OCI-LY3 (cell line): ENCODE measurements around the gene ATN1.

Source experiments
- CTCF ChIP-seq: fragments of 200-600, 300-600 bp; sonication (generic); IDR thresholded peaks from 2 replicates; pipeline ENCODE4 v1.5.1; 2014; ENCODE audit warnings: antibody characterized with exemption, low read length, low read depth
- EZH2phosphoT487 ChIP-seq: fragments of 200-600 bp; shearing (Covaris generic); IDR thresholded peaks from 2 replicates; pipeline ENCODE4 v1.6.1; 2018; ENCODE audit warnings: antibody characterized with exemption, mixed run types, low read depth

DNA sequence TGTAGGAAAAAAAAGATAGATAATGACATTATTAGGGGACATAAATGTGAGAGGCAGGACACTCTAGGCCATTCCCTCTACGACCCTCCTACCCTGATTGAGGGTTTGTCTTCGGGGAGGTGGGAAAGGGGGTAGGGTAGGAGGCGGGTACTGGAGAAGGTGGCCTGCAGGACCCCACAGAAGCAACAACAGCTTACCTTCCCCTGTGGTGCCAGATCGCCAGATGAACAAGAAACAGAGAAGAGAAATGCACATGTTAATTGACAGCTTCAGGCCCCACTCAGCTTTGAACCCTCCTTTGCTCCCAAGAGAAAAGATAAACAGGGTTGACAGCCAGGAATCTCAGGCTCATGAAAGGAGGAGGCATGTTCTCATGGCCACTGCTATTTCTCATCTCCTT is 38.0 kb downstream of the ATN1 start:
- no peak for TF ChIP-seq CTCF
- TF ChIP-seq EZH2phosphoT487, result no peak
